Endothelial cell of umbilical vein (primary cell): ENCODE results near the gene SLC12A7. TPM values are rescaled to one million over a fixed set of nuclear protein-coding genes. Genes with fewer than 3 reads are reported as not detected.

Experiments used
- BruUV-seq: library from RNA; stranded (reverse); fragments of 400-500 nt; replicated peaks from 2 replicates; lab custom pipeline; 2021; lab: Mats Ljungman, UMichigan
- CTCF ChIA-PET: fragments of 300-600, 350-600 bp; sonication (Branson Sonifier 250); formaldehyde crosslinking; loops from one replicate; lab custom pipeline; 2021; ENCODE audit warnings: antibody characterized with exemption, inconsistent platforms; lab: Charles Lee
- POLR2A ChIA-PET: fragments of 300-600, 350-600 bp; sonication (Branson Sonifier 250); formaldehyde crosslinking; loops from one replicate; lab custom pipeline; 2021; ENCODE audit warnings: antibody characterized with exemption, inconsistent platforms; lab: Charles Lee
- DNase-seq: peaks from one replicate; pipeline ENCODE4 v3.0.0-alpha.2; 2011; ENCODE audit warnings: low read depth, low spot score
- FAIRE-seq: peaks from 2 replicates; lab custom pipeline; 2011; peaks lifted over from hg19 to GRCh38; lab: Jason Lieb, UNC
- H2AFZ ChIP-seq: 2 replicates; pipeline ENCODE4 v1.6.0; 2012; ENCODE audit warnings: low read depth, low read length, control low read depth, inconsistent platforms
- H3K27ac ChIP-seq: 2 replicates; pipeline ENCODE4 v1.5.1; 2011; ENCODE audit warnings: low read depth, mild to moderate bottlenecking, control low read depth, low read length, moderate library complexity; ENCODE audit not compliant: insufficient read depth
- H3K27me3 ChIP-seq, 2 experiments: 2 replicates each; pipeline versions ENCODE4 v1.6.0 to v1.6.1; 2011; ENCODE audit warnings: low read length in 2 of 2, mixed read lengths in 1 of 2; ENCODE audit not compliant: control insufficient read depth in 2 of 2, insufficient read depth in 2 of 2
- H3K36me3 ChIP-seq, 2 experiments: 2 replicates in 1 of 2; 3 replicates in 1 of 2; pipeline ENCODE4 v1.5.1; 2011; ENCODE audit warnings: low read length in 2 of 2, mild to moderate bottlenecking in 1 of 2, moderate library complexity in 1 of 2; ENCODE audit not compliant: control insufficient read depth in 2 of 2, insufficient read depth in 2 of 2; ENCODE audit errors: extremely low read depth in 1 of 2
- H3K4me1 ChIP-seq: 3 replicates; pipeline ENCODE4 v1.5.1; 2011; ENCODE audit warnings: mild to moderate bottlenecking, low read length; ENCODE audit not compliant: control insufficient read depth, insufficient read depth; ENCODE audit errors: extremely low read depth
- H3K4me2 ChIP-seq: 2 replicates; pipeline ENCODE4 v1.6.1; 2011; ENCODE audit warnings: low read length, control low read depth, mixed read lengths; ENCODE audit not compliant: insufficient read depth
- H3K4me3 ChIP-seq, 3 experiments: fragments of 200-600 bp in 1 of 3; sonication (generic), shearing (Covaris generic) in 1 of 3; replicated peaks in 1 of 3; 2 replicates each; pipeline ENCODE4 v1.5.1; 2011 to 2016; ENCODE audit warnings: control low read depth in 3 of 3, low read length in 3 of 3, mild to moderate bottlenecking in 2 of 3, inconsistent platforms in 1 of 3, low read depth in 1 of 3, moderate library complexity in 1 of 3; ENCODE audit not compliant: insufficient read depth in 1 of 3
- H3K79me2 ChIP-seq: 2 replicates; pipeline ENCODE4 v1.6.0; 2012; ENCODE audit warnings: low read length, inconsistent platforms; ENCODE audit not compliant: control insufficient read depth, insufficient read depth
- H3K9ac ChIP-seq: replicated peaks from 2 replicates; pipeline ENCODE3; 2011; ENCODE audit warnings: low read length, control low read depth; ENCODE audit not compliant: insufficient read depth; ENCODE audit errors: extremely low read depth
- H3K9me1 ChIP-seq: replicated peaks from 3 replicates; pipeline ENCODE4 v1.6.0; 2011; ENCODE audit warnings: mild to moderate bottlenecking, low read length; ENCODE audit not compliant: control insufficient read depth, insufficient read depth; ENCODE audit errors: extremely low read depth
- H3K9me3 ChIP-seq: replicated peaks from 2 replicates; pipeline ENCODE4 v1.5.1; 2012; ENCODE audit warnings: low read length, inconsistent platforms; ENCODE audit not compliant: control insufficient read depth, insufficient read depth
- H4K20me1 ChIP-seq: replicated peaks from 2 replicates; pipeline ENCODE3; 2011; ENCODE audit warnings: mild to moderate bottlenecking, low read length; ENCODE audit not compliant: control insufficient read depth, insufficient read depth; ENCODE audit errors: extremely low read depth
- EZH2 ChIP-seq: IDR thresholded peaks from 2 replicates; pipeline ENCODE4 v1.6.1; 2012; ENCODE audit warnings: borderline replicate concordance, low read depth, mild to moderate bottlenecking, moderate library complexity, low read length, inconsistent platforms; ENCODE audit not compliant: severe bottlenecking
- FOS ChIP-seq: IDR thresholded peaks from 2 replicates; pipeline ENCODE4 v1.6.1; 2011; ENCODE audit warnings: mild to moderate bottlenecking, low read length, moderate library complexity, borderline replicate concordance; ENCODE audit not compliant: insufficient read depth
- GATA2 ChIP-seq: IDR thresholded peaks from 2 replicates; pipeline ENCODE4 v1.7.0; 2011; ENCODE audit warnings: low read depth, mild to moderate bottlenecking, moderate library complexity, mixed read lengths, low read length; ENCODE audit not compliant: insufficient read length, insufficient read depth
- JUN ChIP-seq: IDR thresholded peaks from 2 replicates; pipeline ENCODE4 v1.6.1; 2011; ENCODE audit warnings: borderline replicate concordance, low read depth; ENCODE audit not compliant: insufficient read length, insufficient read depth
- MAX ChIP-seq: IDR thresholded peaks from 2 replicates; pipeline ENCODE4 v1.6.1; 2011; ENCODE audit not compliant: insufficient read depth, insufficient read length
- MYC ChIP-seq: IDR thresholded peaks from one replicate; pipeline ENCODE4 v1.6.1; 2011; ENCODE audit warnings: mild to moderate bottlenecking, low read depth, low read length
- POLR2A ChIP-seq: IDR thresholded peaks from 2 replicates; pipeline ENCODE4 v1.6.1; 2012; ENCODE audit warnings: low read depth, mild to moderate bottlenecking, control low read depth, low read length
- POLR2AphosphoS5 ChIP-seq: IDR thresholded peaks from 2 replicates; pipeline ENCODE4 v1.6.1; 2012; ENCODE audit warnings: low read depth, mild to moderate bottlenecking, control low read depth, low read length, moderate library complexity; ENCODE audit not compliant: insufficient read depth
- dilution Hi-C: fragments of 300-500 bp; cut with MboI; formaldehyde crosslinking; loops from one replicate; pipeline ENCODE4 v1.15.0; 2019; ENCODE audit warnings: low sequenced_read_pairs; ENCODE audit not compliant: extremely low pct_ligation_motif_present
- intact Hi-C: fragments of 100-400 bp; cut with micrococcal nuclease; formaldehyde crosslinking; loops from one replicate; pipeline ENCODE4 v1.10.0; 2022
- polyA plus RNA-seq, 4 experiments: library from polyadenylated mRNA; depleted of rRNA in 3 of 4; stranded (reverse) in 3 of 4; unstranded in 1 of 4; fragments of >200 nt; gene quantifications; 2 replicates each; pipeline versions ENCODE4 v1.2.1 to v1.2.3, GENCODE V29; 2011 to 2012; ENCODE audit warnings: missing spikeins in 1 of 4
- total RNA-seq: library from RNA; stranded (reverse); gene quantifications from 2 replicates; pipeline ENCODE4 v1.2.3, GENCODE V29; 2021
- TF ChIP-seq, protein P1 (sequence below), 2 donors: IDR thresholded peaks; 1 replicate in 1 of 2; 2 replicates in 1 of 2; pipeline ENCODE4 v1.5.1; 2011; ENCODE audit warnings: low read length in 2 of 2, mild to moderate bottlenecking in 2 of 2, moderate library complexity in 2 of 2, control low read depth in 1 of 2, inconsistent platforms in 1 of 2, low read depth in 1 of 2; ENCODE audit not compliant: insufficient read depth in 1 of 2; ENCODE audit errors: extremely low read depth in 1 of 2

SLC12A7 gene
- total and polyA plus RNA-seq, 2 donors (not counting 3 experiments of a cell fraction or from before 2014, with no cell fraction given), result 16.4 to 38.8 TPM

DNA sequence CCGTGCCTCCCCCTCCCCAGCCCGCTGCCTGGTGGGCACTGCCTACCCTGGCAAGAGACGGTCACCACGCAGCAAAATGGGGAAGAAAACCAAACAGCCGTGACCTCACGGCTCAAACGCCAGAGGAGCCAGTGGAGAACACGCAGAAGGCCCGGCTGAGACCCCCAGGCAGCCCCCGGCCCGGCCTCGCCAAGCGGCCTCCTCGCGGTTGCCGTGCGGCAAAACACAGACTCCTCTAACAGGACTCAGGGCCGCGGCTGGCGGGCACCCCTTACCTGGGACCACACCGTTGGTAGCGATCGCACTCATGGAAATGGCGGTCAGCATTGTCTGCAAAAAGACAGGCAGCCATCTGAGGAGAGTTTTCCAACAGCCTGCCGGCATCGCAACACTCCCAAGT lies 23.8 kb downstream of the SLC12A7 start:
- TF ChIP-seq FOS, result no peak
- TF ChIP-seq JUN, result no peak
- TF ChIP-seq POLR2AphosphoS5, result no peak
- TF ChIP-seq, protein P1, sequence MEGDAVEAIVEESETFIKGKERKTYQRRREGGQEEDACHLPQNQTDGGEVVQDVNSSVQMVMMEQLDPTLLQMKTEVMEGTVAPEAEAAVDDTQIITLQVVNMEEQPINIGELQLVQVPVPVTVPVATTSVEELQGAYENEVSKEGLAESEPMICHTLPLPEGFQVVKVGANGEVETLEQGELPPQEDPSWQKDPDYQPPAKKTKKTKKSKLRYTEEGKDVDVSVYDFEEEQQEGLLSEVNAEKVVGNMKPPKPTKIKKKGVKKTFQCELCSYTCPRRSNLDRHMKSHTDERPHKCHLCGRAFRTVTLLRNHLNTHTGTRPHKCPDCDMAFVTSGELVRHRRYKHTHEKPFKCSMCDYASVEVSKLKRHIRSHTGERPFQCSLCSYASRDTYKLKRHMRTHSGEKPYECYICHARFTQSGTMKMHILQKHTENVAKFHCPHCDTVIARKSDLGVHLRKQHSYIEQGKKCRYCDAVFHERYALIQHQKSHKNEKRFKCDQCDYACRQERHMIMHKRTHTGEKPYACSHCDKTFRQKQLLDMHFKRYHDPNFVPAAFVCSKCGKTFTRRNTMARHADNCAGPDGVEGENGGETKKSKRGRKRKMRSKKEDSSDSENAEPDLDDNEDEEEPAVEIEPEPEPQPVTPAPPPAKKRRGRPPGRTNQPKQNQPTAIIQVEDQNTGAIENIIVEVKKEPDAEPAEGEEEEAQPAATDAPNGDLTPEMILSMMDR (IDR thresholded peaks at IDR 0.05; ENCODE audit: extremely low read depth in 1 of 2, insufficient read depth in 1 of 2, low read depth in 1 of 2, low read length in 2 of 2), result no peak
- TF ChIP-seq EZH2, result no peak
- no peak for TF ChIP-seq MYC
- no peak for TF ChIP-seq POLR2A
- TF ChIP-seq MAX, result no peak
- TF ChIP-seq GATA2, result no peak
- Histone ChIP-seq H3K9me1 (no peaks in the 10 kb centered on the region), H2AFZ (no peak overlapping the region), H4K20me1 (no peaks in the 10 kb centered on the region), H3K4me2 (no peak overlapping the region), H3K27ac (no peak overlapping the region), H3K27me3 (no peaks in the 10 kb centered on the region), H3K4me1 (no peaks in the 10 kb centered on the region), H3K9ac (no peak overlapping the region), H3K4me3 (no peak overlapping the region), H3K36me3 (peaks cover 3 to 11% of the 10 kb centered on the region in 2 experiments), H3K9me3 (no peaks in the 10 kb centered on the region), H3K79me2 (no peaks in the 10 kb centered on the region)
- intact Hi-C loops, result no loop called here
- FAIRE-seq (no peak), DNase-seq (no peak)
- CTCF ChIA-PET, result no interaction called here
- dilution Hi-C loops, result no loop called here
- POLR2A ChIA-PET, result no interaction called here
- BruUV-seq, result no TSS peak
